Measurements from ENCODE around the gene SULT1E1. TPM values are rescaled to one million over a fixed set of nuclear protein-coding genes. Genes with fewer than 3 reads are reported as not detected.

Gene SULT1E1
- polyA plus RNA-seq, 1 experiment = not detected

GRCh38 chr4:69894186-69894585 is 34.2 kb upstream of the SULT1E1 start:
- Histone ChIP-seq H3K27me3 (ENCODE audit: control insufficient read depth, insufficient read depth, low read length) (no peaks in the 10 kb centered on the region), H3K27ac (ENCODE audit: low read depth, low read length) (no peak overlapping the region), H3K9me3 (ENCODE audit: control insufficient read depth, insufficient read depth, low read length) (no peaks in the 10 kb centered on the region), H3K4me3 (ENCODE audit: low read depth, low read length) (no peak overlapping the region)
- POLR2A ChIA-PET = no interaction called here
- CTCF ChIA-PET = interaction anchor here (0.7 to 2.1 kb wide), 3 partner anchors 13 to 665 kb away, joined by 3 to 8 read pairs (median 6); no protein-coding TSS in a partner anchor
- DNase-seq (ENCODE audit: low read depth, low spot score) = no peak
- no peak for TF ChIP-seq CTCF (IDR thresholded peaks at IDR 0.05; ENCODE audit: low read depth, low read length)

GRCh38 chr4:69888336-69888735 is 28.4 kb upstream of the SULT1E1 start:
- no peak overlapping the region for H3K4me3 ChIP-seq (ENCODE audit: low read depth, low read length)
- ChIA-PET CTCF (no interaction called here), POLR2A (no interaction called here)
- no peak overlapping the region for H3K27ac ChIP-seq (ENCODE audit: low read depth, low read length)
- no peak for DNase-seq (ENCODE audit: low read depth, low spot score)
- no peaks in the 10 kb centered on the region for H3K27me3 ChIP-seq (ENCODE audit: control insufficient read depth, insufficient read depth, low read length)
- no peaks in the 10 kb centered on the region for H3K9me3 ChIP-seq (ENCODE audit: control insufficient read depth, insufficient read depth, low read length)
- no peak for TF ChIP-seq CTCF (IDR thresholded peaks at IDR 0.05; ENCODE audit: low read depth, low read length)

GRCh38 chr4:69882150-69882549 is 22.2 kb upstream of the SULT1E1 start:
- Histone ChIP-seq H3K27me3 (ENCODE audit: control insufficient read depth, insufficient read depth, low read length) (no peaks in the 10 kb centered on the region), H3K4me3 (ENCODE audit: low read depth, low read length) (no peak overlapping the region), H3K27ac (ENCODE audit: low read depth, low read length) (no peak overlapping the region), H3K9me3 (ENCODE audit: control insufficient read depth, insufficient read depth, low read length) (no peaks in the 10 kb centered on the region)
- CTCF ChIA-PET = interaction anchor here (1.1 to 2.7 kb wide), 5 partner anchors 15 to 195 kb away, joined by 3 to 29 read pairs (median 5); partner anchors contain the start of gene SULT1E1
- no peak for DNase-seq (ENCODE audit: low read depth, low spot score)
- TF ChIP-seq CTCF (IDR thresholded peaks at IDR 0.05; ENCODE audit: low read depth, low read length) = no peak
- POLR2A ChIA-PET = no interaction called here

DNA sequence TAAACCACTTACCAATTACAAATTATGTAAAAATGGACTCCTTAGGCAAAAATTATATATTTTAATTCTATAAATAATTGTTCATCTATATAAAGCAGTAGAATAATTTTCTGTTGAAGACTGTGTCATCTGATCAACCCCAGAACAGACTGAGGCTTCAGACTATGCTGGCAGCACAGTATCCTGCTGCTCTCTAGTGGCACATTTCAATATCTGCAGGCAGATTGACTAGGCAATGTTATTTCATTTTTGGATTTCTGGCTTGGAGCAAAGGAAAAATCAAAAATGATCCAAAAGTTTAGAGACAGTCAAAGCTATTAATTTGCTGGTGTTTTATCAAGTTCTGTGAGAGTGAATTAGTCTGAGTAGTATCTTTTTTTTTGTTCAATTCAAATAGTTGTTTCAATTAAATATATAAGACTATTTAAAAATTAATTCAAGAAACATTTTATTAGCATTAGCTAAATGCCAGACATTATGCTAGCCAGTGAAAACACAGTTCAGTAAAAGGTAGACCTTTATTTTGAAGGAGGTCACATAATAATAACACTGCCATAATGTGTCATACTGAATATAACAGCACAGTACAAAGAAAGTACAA is 21.3 kb upstream of the SULT1E1 start:
- Histone ChIP-seq H3K9me3 (ENCODE audit: control insufficient read depth, insufficient read depth, low read length) (no peaks in the 10 kb centered on the region), H3K27ac (ENCODE audit: low read depth, low read length) (no peak overlapping the region), H3K27me3 (ENCODE audit: control insufficient read depth, insufficient read depth, low read length) (no peaks in the 10 kb centered on the region), H3K4me3 (ENCODE audit: low read depth, low read length) (no peak overlapping the region)
- TF ChIP-seq CTCF (IDR thresholded peaks at IDR 0.05; ENCODE audit: low read depth, low read length) = peak; percentile 86
- CTCF ChIA-PET = interaction anchor here (0.6 to 2.7 kb wide), 36 partner anchors 10 to 1393 kb away, joined by 3 to 29 read pairs (median 4); partner anchors contain the start of gene SULT1E1
- POLR2A ChIA-PET = no interaction called here
- peak; percentile 8 for DNase-seq (ENCODE audit: low read depth, low spot score)

DNA sequence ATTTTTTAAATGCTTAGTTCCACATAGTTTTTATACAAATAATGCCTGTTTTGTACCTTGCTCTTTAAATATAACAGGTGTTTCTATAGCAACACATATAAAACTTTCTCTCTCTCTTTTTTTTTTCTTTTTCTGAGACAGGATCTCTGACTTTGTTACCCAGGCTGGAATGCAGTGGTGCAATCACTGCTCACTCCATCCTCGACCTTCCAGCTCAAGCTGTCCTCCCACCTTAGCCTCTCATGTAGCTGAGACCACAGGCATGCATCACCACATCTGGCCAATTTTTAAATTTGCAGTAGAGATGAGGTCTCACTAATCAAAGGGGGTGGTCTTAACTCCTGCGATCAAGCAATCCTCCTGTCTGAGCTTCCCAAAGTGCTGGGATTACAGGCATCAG is 18.3 kb upstream of the SULT1E1 start:
- H3K4me3 ChIP-seq (ENCODE audit: low read depth, low read length) = no peak overlapping the region
- no peaks in the 10 kb centered on the region for H3K27me3 ChIP-seq (ENCODE audit: control insufficient read depth, insufficient read depth, low read length)
- CTCF ChIA-PET = no interaction called here
- POLR2A ChIA-PET = no interaction called here
- DNase-seq (ENCODE audit: low read depth, low spot score) = no peak
- no peaks in the 10 kb centered on the region for H3K9me3 ChIP-seq (ENCODE audit: control insufficient read depth, insufficient read depth, low read length)
- no peak for TF ChIP-seq CTCF (IDR thresholded peaks at IDR 0.05; ENCODE audit: low read depth, low read length)
- no peak overlapping the region for H3K27ac ChIP-seq (ENCODE audit: low read depth, low read length)

Measured in AG04450 (cell line).